Left lung (tissue), 10 donors: ENCODE results near the gene CLEC9A. TPM values are rescaled to one million over a fixed set of nuclear protein-coding genes. Genes with fewer than 3 reads are reported as not detected.

Source experiments
- ATAC-seq: fragments of 200-7000 bp; cut with Tn5 transposase; one replicate; pipeline ENCODE4 v1.9.1; 2020; ENCODE audit warnings: moderate library complexity
- DNase-seq, 4 donors: peaks; one replicate each; pipeline ENCODE4 v3.0.0-alpha.2; 2013 to 2020
- H3K27ac ChIP-seq, 2 donors: fragments of 200-600 bp; sonication (generic) in 1 of 2; one replicate each; pipeline versions ENCODE4 v1.5.0 to v1.8.0; 2020 to 2021
- H3K27me3 ChIP-seq, 2 donors: fragments of 200-600 bp; sonication (generic) in 1 of 2; one replicate each; pipeline versions ENCODE4 v1.5.0 to v1.8.0; 2020 to 2021
- H3K36me3 ChIP-seq, 2 donors: fragments of 200-600 bp; sonication (generic) in 1 of 2; one replicate each; pipeline versions ENCODE4 v1.5.0 to v1.8.0; 2020 to 2021
- H3K4me1 ChIP-seq, 2 donors: fragments of 200-600 bp; one replicate each; pipeline ENCODE4 v1.8.0; 2021
- H3K4me3 ChIP-seq, 2 donors: fragments of 200-600 bp; sonication (generic) in 1 of 2; one replicate each; pipeline versions ENCODE4 v1.5.0 to v1.8.0; 2020 to 2021; ENCODE audit warnings: mild to moderate bottlenecking in 1 of 2
- H3K9me3 ChIP-seq, 2 donors: fragments of 200-600 bp; sonication (generic) in 1 of 2; one replicate each; pipeline versions ENCODE4 v1.5.0 to v1.8.0; 2020 to 2021
- intact Hi-C, 2 donors: fragments of 100-400 bp; cut with DNase I; formaldehyde crosslinking; loops; one replicate each; pipeline versions ENCODE4 v1.11.2 to v1.14.2; 2022
- polyA plus RNA-seq, 6 donors: library from polyadenylated mRNA; unstranded; fragments of 120-200 nt; gene quantifications; one replicate each; pipeline ENCODE4 v1.2.1, GENCODE V29; 2013; ENCODE audit not compliant: insufficient read length in 6 of 6
- total RNA-seq, 2 donors: library from RNA; stranded (reverse); fragmentation: NEBNext Ultra II Directional; extraction: Animal tissue kit (Norgen Biotek cat#: 25700); gene quantifications; one replicate each; pipeline ENCODE4 v1.2.1, GENCODE V29; 2021
- TF ChIP-seq, protein P1 (sequence below), 2 donors: fragments of 200-600 bp; sonication (generic) in 1 of 2; IDR thresholded peaks; one replicate each; pipeline versions ENCODE4 v1.5.0 to v1.8.0; 2021; ENCODE audit warnings: antibody characterized with exemption in 2 of 2
- donor health status: DM: no; HTN: yes; CAD: no.
- donor health status: DM: no; HTN: no; CAD: no.

The CLEC9A gene
- total and polyA plus RNA-seq, 8 donors, result 0.17 to 2.5 (median 2.2) TPM; not detected in 1

DNA sequence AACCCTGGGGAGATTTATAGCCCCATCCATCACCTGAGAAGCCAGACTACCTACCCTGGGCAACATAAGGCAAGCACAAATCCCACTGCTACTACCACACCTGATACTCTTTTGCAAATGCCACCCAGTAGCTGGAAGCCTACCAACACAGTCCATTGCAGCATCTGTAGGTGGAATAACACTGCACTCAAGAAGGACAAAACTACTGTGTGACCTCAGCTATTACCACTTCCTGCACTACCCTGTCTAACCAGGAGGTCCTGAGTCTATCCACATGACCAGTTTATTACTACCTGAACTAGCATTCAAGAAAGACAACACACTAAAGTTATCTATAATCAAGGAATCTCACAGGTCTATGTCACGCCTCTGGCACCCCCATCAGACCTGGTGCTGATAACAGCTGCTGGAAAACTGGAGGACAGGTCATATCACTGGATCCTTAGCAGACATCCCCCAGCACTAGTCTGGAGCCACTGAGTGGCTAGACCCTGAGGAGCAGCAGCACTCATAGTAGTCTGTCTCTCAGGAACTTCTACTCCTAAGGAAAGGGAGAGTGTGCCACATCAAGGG, 71.3 kb downstream of the CLEC9A start:
- peaks cover 6 to 23% of the 10 kb centered on the region in 2 donors for H3K4me1 ChIP-seq
- TF ChIP-seq, protein P1, sequence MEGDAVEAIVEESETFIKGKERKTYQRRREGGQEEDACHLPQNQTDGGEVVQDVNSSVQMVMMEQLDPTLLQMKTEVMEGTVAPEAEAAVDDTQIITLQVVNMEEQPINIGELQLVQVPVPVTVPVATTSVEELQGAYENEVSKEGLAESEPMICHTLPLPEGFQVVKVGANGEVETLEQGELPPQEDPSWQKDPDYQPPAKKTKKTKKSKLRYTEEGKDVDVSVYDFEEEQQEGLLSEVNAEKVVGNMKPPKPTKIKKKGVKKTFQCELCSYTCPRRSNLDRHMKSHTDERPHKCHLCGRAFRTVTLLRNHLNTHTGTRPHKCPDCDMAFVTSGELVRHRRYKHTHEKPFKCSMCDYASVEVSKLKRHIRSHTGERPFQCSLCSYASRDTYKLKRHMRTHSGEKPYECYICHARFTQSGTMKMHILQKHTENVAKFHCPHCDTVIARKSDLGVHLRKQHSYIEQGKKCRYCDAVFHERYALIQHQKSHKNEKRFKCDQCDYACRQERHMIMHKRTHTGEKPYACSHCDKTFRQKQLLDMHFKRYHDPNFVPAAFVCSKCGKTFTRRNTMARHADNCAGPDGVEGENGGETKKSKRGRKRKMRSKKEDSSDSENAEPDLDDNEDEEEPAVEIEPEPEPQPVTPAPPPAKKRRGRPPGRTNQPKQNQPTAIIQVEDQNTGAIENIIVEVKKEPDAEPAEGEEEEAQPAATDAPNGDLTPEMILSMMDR (IDR thresholded peaks at IDR 0.05), result no peak
- H3K4me3 ChIP-seq, result no peak overlapping the region
- DNase-seq (no peak), ATAC-seq (no peak)
- no peaks in the 10 kb centered on the region for H3K9me3 ChIP-seq
- intact Hi-C loops, result no loop called here
- H3K27ac ChIP-seq, result no peak overlapping the region
- H3K27me3 ChIP-seq, result no peaks in the 10 kb centered on the region
- H3K36me3 ChIP-seq, result no peaks in the 10 kb centered on the region

DNA sequence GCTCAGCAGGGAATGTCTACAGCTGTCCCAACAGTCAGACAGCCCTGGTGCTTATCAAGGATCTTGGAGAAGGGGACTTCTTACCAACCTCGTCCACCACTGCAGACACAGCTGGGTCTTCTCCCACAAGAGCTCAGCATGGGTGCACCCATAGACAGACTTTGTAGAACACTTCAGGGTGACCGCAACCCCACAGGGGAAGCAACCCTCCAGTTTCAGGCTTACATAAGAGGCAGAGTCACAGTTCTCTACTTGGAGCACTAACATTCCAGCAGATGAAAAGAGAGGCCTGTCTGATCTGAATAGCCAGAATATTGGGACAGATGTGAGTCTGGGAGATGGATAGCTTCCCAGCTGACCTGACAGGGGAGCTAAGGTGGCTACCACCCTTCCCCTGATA, 71.8 kb downstream of the CLEC9A start:
- intact Hi-C loops, result no loop called here
- H3K27me3 ChIP-seq, result no peaks in the 10 kb centered on the region
- H3K9me3 ChIP-seq, result no peaks in the 10 kb centered on the region
- H3K36me3 ChIP-seq, result no peaks in the 10 kb centered on the region
- no peak overlapping the region for H3K27ac ChIP-seq
- TF ChIP-seq, protein P1 (IDR thresholded peaks at IDR 0.05), result no peak
- H3K4me3 ChIP-seq, result no peak overlapping the region
- DNase-seq (no peak), ATAC-seq (peak; percentile 68)
- H3K4me1 ChIP-seq, result peaks cover 6 to 23% of the 10 kb centered on the region in 2 donors

DNA sequence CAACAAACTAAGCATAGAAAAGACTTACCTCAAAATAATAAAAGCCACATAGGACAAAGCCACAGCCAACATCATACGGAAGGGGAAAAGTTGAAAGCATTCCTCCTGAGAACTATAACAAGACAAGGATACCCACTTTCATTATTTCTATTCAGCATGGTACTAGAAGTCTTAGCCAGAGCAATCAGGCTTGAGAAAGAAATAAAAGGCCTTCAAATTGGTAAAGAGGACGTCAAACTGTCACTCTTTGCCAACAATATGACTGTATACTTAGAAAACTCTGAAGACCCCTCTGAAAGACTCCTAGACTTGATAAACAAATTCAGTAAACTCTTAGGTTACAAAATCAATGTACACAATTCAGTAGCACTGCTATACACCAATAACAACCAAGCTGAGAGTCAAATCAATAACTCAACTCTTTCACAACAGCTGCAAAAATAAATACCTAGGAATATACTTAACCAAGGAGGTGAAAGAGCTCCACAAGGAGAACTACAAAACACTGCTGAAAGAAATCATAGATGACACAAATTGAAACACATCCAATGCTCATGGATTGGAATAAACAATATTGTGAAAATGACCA, 79.9 kb downstream of the CLEC9A start:
- TF ChIP-seq, protein P1 (IDR thresholded peaks at IDR 0.05), result no peak
- DNase-seq (no peak), ATAC-seq (no peak)
- intact Hi-C loops, result no loop called here
- no peak overlapping the region for H3K4me3 ChIP-seq
- H3K36me3 ChIP-seq, result no peaks in the 10 kb centered on the region
- H3K9me3 ChIP-seq, result peaks cover 0 to 8% of the 10 kb centered on the region in 2 donors
- H3K27me3 ChIP-seq, result no peaks in the 10 kb centered on the region
- H3K27ac ChIP-seq, result no peak overlapping the region
- H3K4me1 ChIP-seq, result no peaks in the 10 kb centered on the region

DNA sequence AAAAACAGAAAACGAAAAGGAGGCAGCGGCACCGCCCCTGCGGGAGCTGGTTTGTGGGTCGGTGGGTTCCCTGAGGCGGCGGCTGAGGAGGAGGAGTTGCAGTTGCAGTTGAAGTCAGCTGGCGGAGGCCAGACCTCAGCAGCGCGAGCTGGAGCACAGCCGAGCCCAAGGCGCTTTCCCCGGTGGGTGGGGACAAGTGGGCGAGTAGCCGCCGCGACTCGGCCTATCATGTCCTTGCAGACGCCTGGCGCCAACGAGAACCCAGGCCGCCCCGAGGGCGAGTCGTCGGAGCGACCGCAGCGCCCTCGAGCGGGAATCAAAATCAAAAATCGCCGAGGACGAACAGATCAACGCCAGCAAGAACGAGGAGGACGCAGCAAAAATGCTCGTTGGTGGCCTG, 81.0 kb downstream of the CLEC9A start:
- ATAC-seq, result no peak
- no peak overlapping the region for H3K27ac ChIP-seq
- H3K4me3 ChIP-seq, result no peak overlapping the region
- no peaks in the 10 kb centered on the region for H3K27me3 ChIP-seq
- intact Hi-C loops, result no loop called here
- no peaks in the 10 kb centered on the region for H3K36me3 ChIP-seq
- peak in 1 of 4 donors; percentile 79 for DNase-seq
- no peaks in the 10 kb centered on the region for H3K4me1 ChIP-seq
- peaks cover 0 to 8% of the 10 kb centered on the region in 2 donors for H3K9me3 ChIP-seq
- TF ChIP-seq, protein P1 (IDR thresholded peaks at IDR 0.05), result no peak

DNA sequence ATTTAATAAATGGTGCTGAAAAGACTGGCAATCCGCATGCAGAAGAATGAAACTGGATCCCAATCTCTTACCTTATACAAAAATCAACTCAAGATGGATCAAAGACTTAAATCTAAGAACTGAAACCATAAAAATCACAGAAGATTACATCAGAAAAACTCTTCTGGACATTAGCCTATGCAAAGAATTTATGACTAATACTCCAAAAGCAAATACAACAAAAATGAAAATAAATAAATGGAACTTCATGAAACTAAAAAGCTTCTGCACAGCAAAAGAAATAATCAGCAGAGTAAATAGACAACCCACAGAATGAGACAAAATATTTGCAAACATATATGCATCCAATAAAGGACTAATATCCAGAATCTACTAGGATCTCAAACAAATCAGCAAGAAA, 82.6 kb downstream of the CLEC9A start:
- H3K9me3 ChIP-seq, result peaks cover 0 to 8% of the 10 kb centered on the region in 2 donors
- no peak for DNase-seq
- intact Hi-C loops, result no loop called here
- no peak overlapping the region for H3K27ac ChIP-seq
- H3K4me1 ChIP-seq, result no peaks in the 10 kb centered on the region
- H3K27me3 ChIP-seq, result no peaks in the 10 kb centered on the region
- TF ChIP-seq, protein P1 (IDR thresholded peaks at IDR 0.05), result no peak
- peaks cover 0 to 16% of the 10 kb centered on the region in 2 donors for H3K36me3 ChIP-seq
- H3K4me3 ChIP-seq, result no peak overlapping the region
- ATAC-seq, result no peak
